DMS153 treated with DMSO at 0.1 percent for 48 hours (cell line): ENCODE measurements around the gene WDR62.
"Not testable (repeated sequence)": the region's sequence is repeated elsewhere in the genome, so short reads cannot be mapped to it uniquely, and the experiment has no call there.

ENCODE experiments used
- DNase-seq: peaks from one replicate; lab custom pipeline; 2025; ENCODE audit not compliant: unreplicated experiment; lab: John Stamatoyannopoulos, UW

WDR62 gene

GRCh38 chr19:36106991-36107390 is 52.3 kb downstream of the WDR62 start:
- no peak for DNase-seq

GRCh38 chr19:36108684-36109083 is 54.0 kb downstream of the WDR62 start:
- no peak for DNase-seq

DNA sequence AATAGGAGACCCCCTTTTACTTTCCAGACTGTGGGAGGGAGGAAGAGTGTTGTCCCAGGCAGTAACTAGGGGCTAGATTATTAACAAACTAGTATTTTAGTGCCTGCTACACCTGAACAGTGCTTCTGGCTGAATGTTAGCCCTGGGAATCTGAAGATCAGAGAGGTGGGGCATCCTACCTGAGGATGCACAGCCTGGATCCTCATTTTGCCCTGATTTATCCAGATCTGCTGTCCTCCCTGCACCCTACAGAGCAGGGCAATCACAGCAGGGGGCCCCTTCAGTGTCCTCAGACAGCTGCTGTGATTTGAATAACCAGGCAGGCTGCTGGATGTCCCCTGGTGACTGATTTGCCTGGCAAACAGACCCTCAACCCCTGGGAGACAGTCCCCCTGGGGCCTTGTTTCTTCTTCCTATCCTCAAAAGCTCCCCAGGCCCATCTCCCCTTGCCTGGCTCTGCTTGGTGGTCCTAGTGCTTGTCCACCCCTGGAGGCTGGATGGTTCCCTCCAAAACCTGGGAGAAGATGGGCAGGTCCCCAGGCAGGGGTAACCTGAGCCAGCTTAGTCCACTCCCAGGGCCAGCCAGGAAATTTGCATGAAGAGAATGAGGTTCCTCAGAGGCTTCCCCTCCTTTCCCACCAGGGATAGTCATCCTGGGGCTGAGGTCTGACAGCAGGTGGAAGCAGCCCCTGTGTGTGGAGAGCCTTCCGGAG is 55.9 kb downstream of the WDR62 start, which contains the start of gene OVOL3:
OVOL3 (plus strand) TSS at position 657 of the 713 bp plus-strand sequence. CDS start 60 bp downstream, outside the sequence.
- no peak for DNase-seq

GRCh38 chr19:36111200-36111539 is 56.5 kb downstream of the WDR62 start:
- no peak for DNase-seq

DNA sequence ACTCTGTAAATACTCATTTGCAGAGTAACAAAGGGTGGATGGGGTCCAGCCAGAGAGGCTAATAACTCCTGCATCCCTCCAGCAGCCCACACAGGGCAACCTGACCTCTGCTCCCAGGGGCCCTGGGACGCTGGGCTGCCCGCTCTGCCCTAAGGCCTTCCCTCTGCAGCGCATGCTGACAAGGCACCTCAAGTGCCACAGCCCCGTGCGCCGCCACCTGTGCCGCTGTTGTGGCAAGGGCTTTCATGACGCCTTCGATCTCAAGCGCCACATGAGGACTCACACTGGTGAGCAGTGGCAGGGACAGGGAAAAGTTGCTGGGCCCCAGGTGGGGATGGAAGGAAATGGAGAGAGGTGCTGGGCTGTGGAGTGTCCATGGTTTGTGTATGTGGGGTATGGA is 58.0 kb downstream of the WDR62 start:
- DNase-seq = no peak

GRCh38 chr19:36113425-36113824 is 58.7 kb downstream of the WDR62 start:
- no peak for DNase-seq

GRCh38 chr19:36113894-36114720 is 59.4 kb downstream of the WDR62 start:
- DNase-seq = no peak

DNA sequence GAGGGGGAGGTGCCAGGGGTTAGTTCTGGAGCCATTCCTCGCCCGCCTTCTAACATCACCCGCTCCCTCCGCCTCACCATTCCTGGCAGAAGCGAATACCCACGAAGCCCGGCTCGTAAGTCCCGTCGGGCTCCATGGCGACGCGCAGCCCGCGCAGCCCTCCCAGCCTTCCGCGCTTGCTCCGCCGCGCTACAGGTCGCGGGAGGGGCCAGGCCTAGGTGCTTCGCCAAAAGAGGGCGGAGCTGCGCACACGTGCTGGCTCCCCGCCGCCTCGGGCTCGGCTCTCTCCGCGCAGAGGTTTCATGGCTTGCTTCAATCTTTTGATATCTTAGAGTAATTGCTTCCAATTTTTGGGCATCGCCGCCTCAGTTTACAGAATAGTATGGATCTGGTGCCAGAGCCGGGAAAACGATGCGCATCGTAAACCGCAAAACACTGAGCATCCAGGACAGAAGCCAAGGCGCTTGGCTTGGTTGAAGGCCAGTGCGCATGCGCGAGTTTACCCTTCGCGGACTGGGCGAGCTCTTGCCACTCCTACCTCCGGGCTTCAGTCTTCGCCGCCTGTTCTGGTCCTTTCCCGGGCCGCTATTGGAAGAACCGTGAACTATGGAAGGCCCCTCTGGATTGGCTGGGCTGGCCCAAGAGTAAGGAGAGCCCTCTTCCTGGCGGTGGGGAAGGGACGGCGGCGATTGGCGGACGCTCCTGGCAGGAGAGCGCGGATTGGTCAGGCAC is 60.2 kb downstream of the WDR62 start, which contains the start of gene POLR2I:
POLR2I (minus strand) TSS at position 155 of the 732 bp plus-strand sequence; CDS start at position 136, 19 bp downstream.
- DNase-seq = peak; percentile 98

DNA sequence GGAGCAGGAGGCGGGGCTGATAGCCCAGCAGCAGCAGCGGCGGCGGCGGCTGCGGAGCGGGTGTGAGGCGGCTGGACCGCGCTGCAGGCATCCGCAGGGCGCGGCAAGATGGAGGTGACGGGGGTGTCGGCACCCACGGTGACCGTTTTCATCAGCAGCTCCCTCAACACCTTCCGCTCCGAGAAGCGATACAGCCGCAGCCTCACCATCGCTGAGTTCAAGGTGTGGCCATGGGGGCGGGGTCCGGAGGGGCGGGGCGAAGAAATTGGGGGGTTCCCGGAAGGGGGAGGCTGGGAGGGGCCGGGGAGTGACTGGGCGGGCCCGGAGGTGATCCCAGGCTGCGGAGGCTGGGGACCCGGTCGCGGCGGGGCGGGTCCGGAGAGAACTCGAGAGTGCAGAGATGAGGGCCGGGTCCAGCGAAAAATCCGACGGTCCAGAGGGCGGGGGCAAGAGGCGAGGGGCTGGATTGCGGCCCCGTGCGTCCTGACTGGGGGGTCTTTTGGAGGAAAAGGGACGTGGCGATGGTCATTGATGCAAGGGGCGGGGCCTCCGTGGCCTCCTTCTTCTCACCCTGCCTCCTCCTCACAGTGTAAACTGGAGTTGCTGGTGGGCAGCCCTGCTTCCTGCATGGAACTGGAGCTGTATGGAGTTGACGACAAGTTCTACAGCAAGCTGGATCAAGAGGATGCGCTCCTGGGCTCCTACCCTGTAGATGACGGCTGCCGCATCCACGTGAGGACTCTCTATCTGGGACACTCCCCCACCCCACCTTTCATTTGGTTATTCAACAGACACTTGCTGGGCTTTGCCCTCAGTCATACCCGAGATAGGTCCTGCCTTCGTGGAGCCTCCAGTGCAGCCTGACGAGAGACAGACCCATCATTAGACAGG is 61.0 kb downstream of the WDR62 start, which contains the start of gene TBCB:
TBCB (plus strand) TSS at position 16 of the 891 bp plus-strand sequence; CDS start at position 109, 93 bp downstream.
- peak; percentile 55 for DNase-seq

GRCh38 chr19:36116344-36116637 is 61.6 kb downstream of the WDR62 start:
- DNase-seq = no peak

DNA sequence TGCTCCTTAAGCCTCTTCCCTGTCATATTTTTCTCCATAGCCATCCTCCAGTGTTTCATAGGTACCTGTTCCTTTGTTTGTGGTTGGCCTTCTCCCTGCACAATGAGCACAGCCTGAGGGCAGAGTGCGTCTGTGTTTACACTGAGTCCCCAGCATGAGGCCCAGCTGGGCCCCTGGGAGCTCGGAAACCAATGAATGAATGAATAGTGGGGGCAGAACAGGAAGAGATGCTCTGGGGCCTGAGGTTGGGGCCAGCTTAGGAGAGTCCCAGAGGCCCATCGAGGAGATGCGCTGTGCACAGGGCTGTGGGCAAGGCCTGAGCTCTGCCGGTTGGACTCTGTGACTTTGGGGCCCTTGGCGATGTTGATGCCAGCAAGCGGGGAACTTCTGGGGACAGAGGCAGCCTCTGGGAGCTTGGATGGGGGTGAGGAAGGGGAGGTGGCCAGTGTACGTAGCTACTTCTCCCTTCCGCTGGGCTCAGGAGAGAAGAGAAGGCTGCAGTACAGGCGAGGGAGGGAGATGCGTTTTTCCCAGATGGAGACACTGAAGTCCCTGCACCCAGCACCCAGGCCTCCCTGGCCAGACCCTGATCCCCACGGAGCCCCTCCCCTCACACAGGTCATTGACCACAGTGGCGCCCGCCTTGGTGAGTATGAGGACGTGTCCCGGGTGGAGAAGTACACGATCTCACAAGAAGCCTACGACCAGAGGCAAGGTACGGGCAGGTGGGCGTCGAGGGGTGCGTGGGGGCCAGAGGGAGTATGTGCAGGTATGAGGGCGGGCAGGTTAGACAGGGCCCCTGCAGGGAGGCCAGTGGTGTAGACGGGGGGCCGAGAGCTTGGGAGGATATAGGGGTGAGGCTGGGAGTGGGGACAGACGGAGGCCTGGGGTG is 65.6 kb downstream of the WDR62 start:
- no peak for DNase-seq

DNA sequence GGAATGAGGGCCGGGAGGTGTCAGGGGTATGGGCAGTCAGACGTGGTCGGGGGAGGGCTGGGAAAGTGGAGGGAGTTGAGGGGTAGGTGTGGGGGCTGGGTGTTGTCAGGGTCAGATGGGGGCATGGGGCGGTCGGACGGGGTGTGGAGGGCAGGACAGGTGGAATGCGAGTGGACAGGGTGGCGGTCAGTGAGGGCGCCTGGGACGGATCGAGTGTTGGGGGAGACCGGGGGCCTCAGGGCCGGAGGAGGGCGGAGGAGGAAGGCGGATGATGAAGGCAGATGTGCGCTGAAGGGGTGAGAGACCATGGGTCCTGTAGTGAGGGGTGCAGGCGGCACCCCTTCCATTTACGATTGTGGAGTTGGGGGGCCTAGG is 66.3 kb downstream of the WDR62 start:
- no peak for DNase-seq

GRCh38 chr19:36121486-36122124 is 66.9 kb downstream of the WDR62 start:
- DNase-seq = no peak

GRCh38 chr19:36125557-36125956 is 70.9 kb downstream of the WDR62 start:
- DNase-seq = no peak

GRCh38 chr19:36128392-36128736 is 73.7 kb downstream of the WDR62 start:
- peak; percentile 51 for DNase-seq

DNA sequence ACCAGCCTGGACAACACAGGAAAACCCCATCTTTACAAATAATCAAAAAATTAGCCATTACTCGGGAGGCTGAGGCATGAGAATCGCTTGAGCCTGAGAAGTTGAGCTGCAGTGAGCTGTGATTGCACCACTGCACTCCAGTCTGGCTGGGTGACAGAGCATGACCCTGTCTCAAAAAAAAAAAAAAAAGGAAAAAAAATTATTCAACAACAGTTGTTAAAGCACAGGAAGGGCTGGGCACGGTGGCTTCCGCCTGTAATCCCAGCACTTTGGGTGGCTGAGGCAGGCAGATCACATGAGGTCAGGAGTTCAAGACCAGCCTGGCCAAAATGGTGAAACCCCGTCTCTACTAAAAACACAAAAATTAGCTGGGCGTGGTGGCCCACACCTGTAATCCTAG is 76.5 kb downstream of the WDR62 start:
- not testable (repeated sequence) for DNase-seq

- not testable (repeated sequence) for DNase-seq
These were observed 80.2 kb downstream of the WDR62 start for GRCh38 chr19:36134867-36135266.

DNA sequence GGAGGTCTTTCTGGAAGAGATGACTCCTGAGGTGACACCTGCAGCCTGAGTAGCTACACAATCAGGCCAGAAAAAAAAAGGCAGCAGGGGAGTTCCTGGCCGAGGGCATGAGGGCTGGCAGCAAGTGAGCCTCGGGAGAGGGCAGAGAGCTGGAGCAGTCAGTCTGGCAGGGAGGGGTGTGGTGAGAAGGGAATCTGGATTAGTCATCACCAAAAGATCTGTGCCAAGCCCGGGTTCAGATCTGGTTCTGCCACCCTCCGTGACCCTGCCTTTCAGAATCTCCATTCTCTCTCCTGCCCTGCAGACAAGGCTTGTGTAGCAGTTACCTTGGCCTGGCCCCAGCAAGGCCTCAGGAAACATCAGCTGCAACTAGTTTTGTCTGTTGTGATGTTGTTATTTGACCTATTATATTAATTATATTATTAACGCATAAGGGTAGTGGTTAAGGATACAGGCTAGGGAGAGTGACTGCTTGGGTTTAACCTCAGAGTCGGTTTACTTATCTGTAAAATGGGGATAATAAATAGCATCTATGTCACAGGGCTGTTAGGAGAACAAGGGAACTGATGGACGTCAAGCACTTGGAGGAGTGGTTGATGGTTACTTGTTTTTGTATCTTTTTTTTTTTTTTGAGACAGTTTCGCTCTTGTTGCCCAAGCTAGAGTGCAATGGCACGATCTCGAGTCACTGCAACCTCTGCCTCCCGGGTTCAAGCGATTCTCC is 82.4 kb downstream of the WDR62 start:
- peak; percentile 64 for DNase-seq

- DNase-seq = no peak
These were observed 84.4 kb downstream of the WDR62 start for GRCh38 chr19:36139120-36139472.
